Peyer's patch (tissue), 4 donors: Measurements from ENCODE around the gene GEMIN2. TPM values are rescaled to one million over a fixed set of nuclear protein-coding genes. Genes with fewer than 3 reads are reported as not detected.
"Not testable (repeated sequence)": the region's sequence is repeated elsewhere in the genome, so short reads cannot be mapped to it uniquely, and the experiment has no call there.

Source experiments
- DNase-seq, 3 donors: peaks; one replicate each; pipeline ENCODE4 v3.0.0-alpha.2; 2017 to 2019
- H3K27ac ChIP-seq, 4 donors: fragments of 200-600 bp; sonication (generic); one replicate each; pipeline ENCODE4 v1.5.1; 2016 to 2019
- H3K27me3 ChIP-seq, 2 donors: fragments of 200-600 bp; sonication (generic); one replicate each; pipeline ENCODE4 v1.5.1; 2019
- H3K36me3 ChIP-seq, 3 donors: fragments of 200-600 bp; sonication (generic); one replicate each; pipeline ENCODE4 v1.5.1; 2016 to 2019
- H3K4me1 ChIP-seq, 4 donors: fragments of 200-600 bp; sonication (generic); one replicate each; pipeline ENCODE4 v1.5.1; 2016 to 2019
- H3K4me3 ChIP-seq, 4 donors: fragments of 200-600 bp; sonication (generic); 1 replicate in 3 of 4; 2 replicates in 1 of 4; pipeline ENCODE4 v1.5.1; 2016 to 2019; ENCODE audit warnings: mild to moderate bottlenecking in 1 of 4
- H3K9me3 ChIP-seq, 4 donors: fragments of 200-600 bp; sonication (generic); one replicate each; pipeline ENCODE4 v1.5.1; 2016 to 2019; ENCODE audit warnings: mild to moderate bottlenecking in 1 of 4
- CTCF ChIP-seq, 6 experiments: fragments of 450-650 bp in 4 of 6; fragments of 200-600 bp in 2 of 6; sonication (generic) in 1 of 6; IDR thresholded peaks; one replicate each; pipeline ENCODE4 v1.5.1; 2017 to 2019; ENCODE audit warnings: antibody characterized with exemption in 6 of 6, mild to moderate bottlenecking in 3 of 6, moderate library complexity in 1 of 6
- POLR2A ChIP-seq, 2 donors: fragments of 450-650 bp; IDR thresholded peaks; one replicate each; pipeline ENCODE4 v1.5.1; 2017; ENCODE audit warnings: antibody characterized with exemption in 2 of 2, mild to moderate bottlenecking in 2 of 2, moderate library complexity in 2 of 2
- total RNA-seq, 4 donors: library from RNA; depleted of rRNA; stranded (reverse); fragments of >200 nt; gene quantifications; one replicate each; pipeline ENCODE4 v1.1.0, GENCODE V29; 2016

GEMIN2 gene
- total RNA-seq, 4 donors from 2014 or later: 10.1 to 17.3 (median 13.2) TPM

- no peak for TF ChIP-seq POLR2A (IDR thresholded peaks at IDR 0.05)
- TF ChIP-seq CTCF (IDR thresholded peaks at IDR 0.05): no peak
- no peak for DNase-seq
- peaks cover 0 to 7% (median 0%) of the 10 kb centered on the region in 3 donors for H3K36me3 ChIP-seq
- peak overlapping the region; percentile 68 to 75 (median 72) for H3K4me3 ChIP-seq
- no peaks in the 10 kb centered on the region for H3K9me3 ChIP-seq
- H3K27me3 ChIP-seq: no peaks in the 10 kb centered on the region
- H3K4me1 ChIP-seq: peaks cover 0 to 14% (median 0%) of the 10 kb centered on the region in 4 donors
- peak overlapping the region; percentile 75 to 84 (median 79) for H3K27ac ChIP-seq
These were observed 444 bp upstream of the GEMIN2 start for GRCh38 chr14:39113685-39114072.

GRCh38 chr14:39122330-39123138 lies 8.4 kb downstream of the GEMIN2 start:
- H3K27me3 ChIP-seq: no peaks in the 10 kb centered on the region
- H3K4me3 ChIP-seq: no peak overlapping the region
- H3K4me1 ChIP-seq: no peaks in the 10 kb centered on the region
- no peaks in the 10 kb centered on the region for H3K9me3 ChIP-seq
- DNase-seq: no peak
- no peak for TF ChIP-seq POLR2A (IDR thresholded peaks at IDR 0.05)
- no peak for TF ChIP-seq CTCF (IDR thresholded peaks at IDR 0.05)
- H3K36me3 ChIP-seq: peaks cover 0 to 56% (median 0%) of the 10 kb centered on the region in 3 donors
- no peak overlapping the region for H3K27ac ChIP-seq

GRCh38 chr14:39137835-39138234 lies 23.7 kb downstream of the GEMIN2 start:
- not testable (repeated sequence) for H3K4me1 ChIP-seq, H3K9me3 ChIP-seq, DNase-seq, H3K4me3 ChIP-seq, H3K27me3 ChIP-seq, H3K27ac ChIP-seq
- H3K36me3 ChIP-seq: peaks cover 0 to 15% (median 0%) of the 10 kb centered on the region in 3 donors

GRCh38 chr14:39138440-39138839 lies 24.3 kb downstream of the GEMIN2 start:
- H3K27ac ChIP-seq: no peak overlapping the region
- peaks cover 0 to 15% (median 0%) of the 10 kb centered on the region in 3 donors for H3K36me3 ChIP-seq
- no peaks in the 10 kb centered on the region for H3K27me3 ChIP-seq
- H3K4me3 ChIP-seq: no peak overlapping the region
- H3K4me1 ChIP-seq: no peaks in the 10 kb centered on the region
- no peaks in the 10 kb centered on the region for H3K9me3 ChIP-seq
- TF ChIP-seq CTCF (IDR thresholded peaks at IDR 0.05) (no peak), POLR2A (IDR thresholded peaks at IDR 0.05) (no peak)
- DNase-seq: no peak

- Histone ChIP-seq H3K4me1 (no peaks in the 10 kb centered on the region), H3K27me3 (no peaks in the 10 kb centered on the region), H3K9me3 (no peaks in the 10 kb centered on the region), H3K4me3 (no peak overlapping the region), H3K36me3 (peaks cover 0 to 7% (median 0%) of the 10 kb centered on the region in 3 donors), H3K27ac (no peak overlapping the region)
- DNase-seq: no peak
- no peak for TF ChIP-seq CTCF (IDR thresholded peaks at IDR 0.05)
- no peak for TF ChIP-seq POLR2A (IDR thresholded peaks at IDR 0.05)
These were observed 26.0 kb downstream of the GEMIN2 start for GRCh38 chr14:39140170-39140569.

- H3K27ac ChIP-seq, H3K4me3 ChIP-seq, H3K4me1 ChIP-seq, H3K27me3 ChIP-seq, H3K36me3 ChIP-seq, DNase-seq, H3K9me3 ChIP-seq: not testable (repeated sequence)
These were observed 27.5 kb downstream of the GEMIN2 start for GRCh38 chr14:39141623-39142022.

GRCh38 chr14:39143226-39143625 lies 29.1 kb downstream of the GEMIN2 start:
- not testable (repeated sequence) for H3K4me3 ChIP-seq

More at GRCh38 chr14:39143226-39143625, 29.1 kb downstream of the GEMIN2 start:
- H3K27me3 ChIP-seq, H3K9me3 ChIP-seq, H3K4me1 ChIP-seq, DNase-seq, H3K36me3 ChIP-seq, H3K27ac ChIP-seq: not testable (repeated sequence)
